Smooth muscle cell (in vitro differentiated cells): ENCODE measurements around the gene RAB37. TPM values are rescaled to one million over a fixed set of nuclear protein-coding genes. Genes with fewer than 3 reads are reported as not detected.

ENCODE experiments used
- DNase-seq: peaks from one replicate; lab custom pipeline; 2025; ENCODE audit not compliant: unreplicated experiment; lab: John Stamatoyannopoulos, UW
- H2AFZ ChIP-seq: fragments of 200-600 bp; sonication (generic); 2 replicates; pipeline ENCODE4 v1.6.0; 2016; ENCODE audit warnings: antibody characterized with exemption, low read depth, mild to moderate bottlenecking
- H3F3A ChIP-seq: fragments of 200-600 bp; sonication (generic); 2 replicates; pipeline ENCODE4 v1.6.0; 2017; ENCODE audit warnings: antibody characterized with exemption, low read depth
- H3K27ac ChIP-seq: fragments of 200-600 bp; sonication (generic); 2 replicates; pipeline ENCODE4 v1.5.1; 2016; ENCODE audit warnings: low read depth, mild to moderate bottlenecking
- H3K27me3 ChIP-seq: fragments of 200-600 bp; sonication (generic); 2 replicates; pipeline ENCODE4 v1.6.1; 2016; ENCODE audit warnings: low read depth, mild to moderate bottlenecking
- H3K36me3 ChIP-seq: fragments of 200-600 bp; sonication (generic); 2 replicates; pipeline ENCODE4 v1.5.1; 2016; ENCODE audit warnings: low read depth
- H3K4me1 ChIP-seq: fragments of 200-600 bp; sonication (generic); 2 replicates; pipeline ENCODE4 v1.5.1; 2016; ENCODE audit warnings: low read depth
- H3K4me2 ChIP-seq: fragments of 200-600 bp; sonication (generic); 2 replicates; pipeline ENCODE4 v1.6.0; 2016; ENCODE audit warnings: mild to moderate bottlenecking
- H3K4me3 ChIP-seq: fragments of 200-600 bp; sonication (generic); 2 replicates; pipeline ENCODE4 v1.5.1; 2016; ENCODE audit warnings: mild to moderate bottlenecking
- H3K79me2 ChIP-seq: fragments of 200-600 bp; sonication (generic); 2 replicates; pipeline ENCODE4 v1.6.0; 2016; ENCODE audit warnings: low read depth, mild to moderate bottlenecking
- H3K9ac ChIP-seq: fragments of 200-600 bp; sonication (generic); 2 replicates; pipeline ENCODE4 v1.6.0; 2016; ENCODE audit warnings: low read depth
- H3K9me3 ChIP-seq: fragments of 200-600 bp; sonication (generic); replicated peaks from 2 replicates; pipeline ENCODE4 v1.5.1; 2016; ENCODE audit warnings: low read depth
- H4K20me1 ChIP-seq: fragments of 200-600 bp; sonication (generic); 2 replicates; pipeline ENCODE4 v1.6.0; 2016; ENCODE audit warnings: low read depth
- CTCF ChIP-seq: fragments of 200-600 bp; sonication (generic); IDR thresholded peaks from 2 replicates; pipeline ENCODE4 v1.5.1; 2017; ENCODE audit warnings: borderline replicate concordance, mild to moderate bottlenecking, antibody characterized with exemption; ENCODE audit not compliant: insufficient read depth, poor library complexity, severe bottlenecking
- WGBS: methylation state at CpG from one replicate; pipeline ENCODE4 v1.1.7; 2016; ENCODE audit warnings: low lambda C conversion rate; 5-methylcytosine and 5-hydroxymethylcytosine counted together
- polyA plus RNA-seq: library from polyadenylated mRNA; unstranded; fragments of >200 nt; fragmentation: Nextera tagmentation; extraction: Ambion mirVana; gene quantifications from 2 replicates; pipeline ENCODE4 v1.2.1, GENCODE V29; 2016
- total RNA-seq: library from RNA; depleted of rRNA; stranded (reverse); fragments of >200 nt; gene quantifications from 2 replicates; pipeline ENCODE4 v1.2.3, GENCODE V29; 2014

RAB37 gene
- total and polyA plus RNA-seq, 2 experiments from 2014 or later, result 0.16 TPM; not detected in 1

DNA sequence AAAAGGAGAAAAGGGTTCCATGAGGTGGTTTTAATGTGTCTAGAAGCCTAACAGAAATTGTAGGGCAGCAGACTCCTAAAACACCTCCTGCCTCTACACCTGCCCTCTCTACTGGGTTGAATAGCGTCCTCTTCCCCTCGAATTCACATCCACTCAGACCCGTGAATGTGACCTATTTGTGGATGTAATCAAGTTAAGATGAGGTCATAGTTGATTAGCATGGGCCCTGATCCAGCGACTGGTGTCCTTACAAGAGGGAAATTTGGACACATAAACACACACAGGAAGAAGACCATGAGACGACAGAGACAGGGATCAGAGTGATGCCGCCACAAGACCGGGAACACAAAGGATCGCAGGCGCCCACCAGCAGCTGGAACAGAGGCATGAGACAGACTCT, 37.8 kb upstream of the RAB37 start:
- no peaks in the 10 kb centered on the region for H4K20me1 ChIP-seq
- H2AFZ ChIP-seq, result no peak overlapping the region
- H3K4me2 ChIP-seq, result no peak overlapping the region
- 83% methylated on average over 9 of the region's 9 CpGs for WGBS
- no peaks in the 10 kb centered on the region for H3K79me2 ChIP-seq
- no peak overlapping the region for H3K27ac ChIP-seq
- no peak overlapping the region for H3K4me3 ChIP-seq
- H3F3A ChIP-seq, result no peaks in the 10 kb centered on the region
- no peak for DNase-seq
- H3K9ac ChIP-seq, result no peak overlapping the region
- no peaks in the 10 kb centered on the region for H3K9me3 ChIP-seq
- no peak for TF ChIP-seq CTCF
- H3K4me1 ChIP-seq, result no peaks in the 10 kb centered on the region
- H3K36me3 ChIP-seq, result no peaks in the 10 kb centered on the region
- H3K27me3 ChIP-seq, result peaks cover 30% of the 10 kb centered on the region

GRCh38 chr17:74702116-74702871, 34.8 kb upstream of the RAB37 start:
- Histone ChIP-seq H3K4me2 (no peak overlapping the region), H3K79me2 (no peaks in the 10 kb centered on the region), H3K27me3 (peaks cover 15% of the 10 kb centered on the region), H3K27ac (no peak overlapping the region), H4K20me1 (no peaks in the 10 kb centered on the region), H3K36me3 (no peaks in the 10 kb centered on the region), H3K9ac (no peak overlapping the region), H3K4me1 (no peaks in the 10 kb centered on the region), H3F3A (no peaks in the 10 kb centered on the region), H2AFZ (no peak overlapping the region), H3K9me3 (no peaks in the 10 kb centered on the region), H3K4me3 (no peak overlapping the region)
- DNase-seq, result no peak
- no peak for TF ChIP-seq CTCF
- 82% methylated on average over 9 of the region's 9 CpGs for WGBS

DNA sequence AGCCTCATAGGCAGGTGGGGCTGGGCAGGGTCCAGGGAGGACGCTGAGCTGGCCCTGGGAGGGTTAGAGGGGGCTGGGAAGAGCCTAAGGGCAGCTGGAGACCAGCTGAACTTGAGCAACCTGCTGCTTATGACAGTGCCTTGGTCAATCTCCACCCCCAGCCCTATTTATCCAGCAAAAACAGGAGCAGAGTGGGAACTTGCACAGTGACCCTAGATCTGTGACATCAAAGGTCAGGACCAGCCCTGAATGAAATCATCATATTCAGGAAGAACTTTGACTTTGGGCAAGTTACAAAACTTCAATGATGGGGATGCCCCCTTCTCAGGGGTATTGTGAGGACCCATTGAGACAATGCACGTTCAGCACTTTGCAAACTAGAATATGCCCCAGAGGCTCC, 33.7 kb upstream of the RAB37 start:
- Histone ChIP-seq H3K9me3 (no peaks in the 10 kb centered on the region), H3K4me1 (no peaks in the 10 kb centered on the region), H2AFZ (no peak overlapping the region), H3K79me2 (no peaks in the 10 kb centered on the region), H3K27ac (no peak overlapping the region), H3K27me3 (peaks cover 15% of the 10 kb centered on the region), H3K4me3 (no peak overlapping the region), H3F3A (no peaks in the 10 kb centered on the region), H3K9ac (no peak overlapping the region), H3K4me2 (no peak overlapping the region), H4K20me1 (no peaks in the 10 kb centered on the region), H3K36me3 (no peaks in the 10 kb centered on the region)
- no peak for TF ChIP-seq CTCF
- DNase-seq, result no peak
- 46% methylated on average over 2 of the region's 2 CpGs for WGBS

DNA sequence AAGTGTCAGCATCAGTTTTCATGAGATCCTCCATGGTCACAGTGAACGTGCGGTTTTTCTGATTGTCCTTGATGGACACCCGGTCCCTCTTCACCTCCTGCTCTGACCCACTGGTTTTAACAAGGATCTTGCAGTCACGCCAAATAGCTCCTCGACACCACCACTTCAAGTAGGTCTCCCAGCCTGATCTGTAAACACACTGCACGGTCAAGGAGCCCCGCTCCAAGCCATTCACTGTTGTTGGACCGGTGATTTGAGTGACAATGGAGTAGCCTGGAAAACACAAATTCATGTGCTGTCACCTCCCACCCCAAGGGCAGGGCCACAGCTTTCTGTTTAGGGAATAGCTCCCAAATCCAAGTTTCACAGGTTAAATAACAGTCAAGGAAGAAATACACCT, 32.5 kb upstream of the RAB37 start:
- H3K4me3 ChIP-seq, result no peak overlapping the region
- DNase-seq, result no peak
- H3K9me3 ChIP-seq, result no peaks in the 10 kb centered on the region
- no peaks in the 10 kb centered on the region for H4K20me1 ChIP-seq
- no peak overlapping the region for H2AFZ ChIP-seq
- H3K36me3 ChIP-seq, result no peaks in the 10 kb centered on the region
- H3K4me1 ChIP-seq, result no peaks in the 10 kb centered on the region
- peaks cover 15% of the 10 kb centered on the region for H3K27me3 ChIP-seq
- no peak overlapping the region for H3K9ac ChIP-seq
- 90% methylated on average over 8 of the region's 8 CpGs for WGBS
- no peak for TF ChIP-seq CTCF
- H3K79me2 ChIP-seq, result no peaks in the 10 kb centered on the region
- no peak overlapping the region for H3K4me2 ChIP-seq
- no peak overlapping the region for H3K27ac ChIP-seq
- H3F3A ChIP-seq, result no peaks in the 10 kb centered on the region
